ENCODE measurements around the gene FMNL1. TPM values are rescaled to one million over a fixed set of nuclear protein-coding genes. Genes with fewer than 3 reads are reported as not detected.

Gene FMNL1
- total and polyA plus RNA-seq, 12 donors: 5.3 to 28.7 (median 9.8) TPM

- H3K4me3 ChIP-seq: no peak overlapping the region
- no peak for TF ChIP-seq CTCF (IDR thresholded peaks at IDR 0.05)
- 98% methylated on average over 9 of the region's 9 CpGs for WGBS, 2 donors
- H3K27ac ChIP-seq: no peak overlapping the region
- no peaks in the 10 kb centered on the region for H3K27me3 ChIP-seq
- ATAC-seq (no peak), DNase-seq (no peak)
- H3K36me3 ChIP-seq: peaks cover 0 to 55% (median 0%) of the 10 kb centered on the region in 9 donors
- H3K4me1 ChIP-seq: peaks cover 12 to 66% (median 40%) of the 10 kb centered on the region in 9 donors
- intact Hi-C loops (cut with DNase I): loop anchor here in 1 of 10 donors (5.0 kb wide), 1 partner anchor 150 kb away; no protein-coding TSS in a partner anchor
- H3K9me3 ChIP-seq: no peaks in the 10 kb centered on the region
Observed at GRCh38 chr17:45232514-45233422, 11.1 kb downstream of the FMNL1 start.

GRCh38 chr17:45233423-45233924, 11.8 kb downstream of the FMNL1 start:
- WGBS, 2 donors: 92 to 94% methylated on average over 8 of the region's 8 CpGs
- Histone ChIP-seq H3K36me3 (peaks cover 0 to 62% (median 0%) of the 10 kb centered on the region in 9 donors), H3K4me3 (no peak overlapping the region), H3K9me3 (no peaks in the 10 kb centered on the region), H3K27ac (no peak overlapping the region), H3K27me3 (no peaks in the 10 kb centered on the region), H3K4me1 (peaks cover 5 to 59% (median 32%) of the 10 kb centered on the region in 9 donors)
- TF ChIP-seq CTCF (IDR thresholded peaks at IDR 0.05): no peak
- DNase-seq (no peak), ATAC-seq (no peak)
- intact Hi-C loops (cut with DNase I): loop anchor here in 1 of 10 donors (5.0 kb wide), 1 partner anchor 149 kb away; no protein-coding TSS in a partner anchor

- DNase-seq: no peak
- Histone ChIP-seq H3K27me3 (no peaks in the 10 kb centered on the region), H3K36me3 (peaks cover 0 to 76% (median 0%) of the 10 kb centered on the region in 9 donors), H3K4me3 (no peak overlapping the region), H3K4me1 (peaks cover 0 to 45% (median 19%) of the 10 kb centered on the region in 9 donors), H3K27ac (peak overlapping the region in 1 of 10 donors; percentile 52), H3K9me3 (no peaks in the 10 kb centered on the region)
- no peak for ATAC-seq
- WGBS, 2 donors: 38 to 54% methylated on average over 6 of the region's 6 CpGs
- intact Hi-C loops (cut with DNase I): loop anchor here in 5 of 10 donors (1.0 to 5.0 kb wide), 5 partner anchors 16 to 152 kb away; no protein-coding TSS in a partner anchor
- peak in 5 of 9 donors; percentile 9 to 35 (median 17) for TF ChIP-seq CTCF (IDR thresholded peaks at IDR 0.05)
Observed at GRCh38 chr17:45234641-45235415, 13.1 kb downstream of the FMNL1 start.
